Cardiac fibroblast (primary cell): ENCODE results near the gene GOLGA3.

Experiments
- DNase-seq, 2 donors: peaks; one replicate each; pipeline versions ENCODE4 v3.0.0 to v3.0.0-alpha.2; 2010; ENCODE audit warnings: low read depth in 2 of 2
- H3K4me3 ChIP-seq, 2 donors: replicated peaks in 1 of 2; 1 replicate in 1 of 2; 2 replicates in 1 of 2; pipeline ENCODE4 v1.5.1; 2011; ENCODE audit warnings: low read depth in 2 of 2, low read length in 2 of 2, mild to moderate bottlenecking in 2 of 2, moderate library complexity in 1 of 2
- CTCF ChIP-seq: IDR thresholded peaks from one replicate; pipeline ENCODE4 v1.5.1; 2011; ENCODE audit warnings: low read depth, mild to moderate bottlenecking, low read length, inconsistent platforms

The GOLGA3 gene

GRCh38 chr12:132789099-132789471 lies 39.6 kb downstream of the GOLGA3 start:
- TF ChIP-seq CTCF: no peak
- H3K4me3 ChIP-seq: no peak overlapping the region
- DNase-seq: no peak

GRCh38 chr12:132788375-132789098 lies 40.1 kb downstream of the GOLGA3 start:
- H3K4me3 ChIP-seq: no peak overlapping the region
- no peak for TF ChIP-seq CTCF
- no peak for DNase-seq

- no peak for TF ChIP-seq CTCF
- H3K4me3 ChIP-seq: no peak overlapping the region
- no peak for DNase-seq
Measured at GRCh38 chr12:132787877-132788276, 40.8 kb downstream of the GOLGA3 start.

GRCh38 chr12:132786192-132786591 lies 42.5 kb downstream of the GOLGA3 start:
- DNase-seq: no peak
- TF ChIP-seq CTCF: no peak
- no peak overlapping the region for H3K4me3 ChIP-seq

- DNase-seq: no peak
- TF ChIP-seq CTCF: no peak
- H3K4me3 ChIP-seq: no peak overlapping the region
Measured at GRCh38 chr12:132784580-132784979, 44.1 kb downstream of the GOLGA3 start.

- no peak for DNase-seq
- H3K4me3 ChIP-seq: no peak overlapping the region
- TF ChIP-seq CTCF: no peak
Measured at GRCh38 chr12:132783917-132784531, 44.6 kb downstream of the GOLGA3 start.
